OCI-LY3 (cell line): Measurements from ENCODE around the gene TMEM37.

Source experiments
- H2AFZ ChIP-seq: fragments of 200-600, 300-600 bp; shearing (Covaris generic); 2 replicates; pipeline ENCODE4 v1.6.0; 2014; ENCODE audit warnings: antibody characterized with exemption, low read depth, low read length
- H3K27ac ChIP-seq: fragments of 200-600, 300-600 bp; sonication (generic); 2 replicates; pipeline ENCODE4 v1.5.1; 2014; ENCODE audit warnings: mild to moderate bottlenecking, low read length, moderate library complexity, mixed read lengths
- H3K27me3 ChIP-seq: fragments of 200-600, 300-600 bp; sonication (generic); 2 replicates; pipeline ENCODE4 v1.6.1; 2014; ENCODE audit warnings: low read depth, low read length, mixed read lengths
- H3K36me3 ChIP-seq: fragments of 200-600, 300-600 bp; sonication (generic); replicated peaks from 2 replicates; pipeline ENCODE3; 2014; ENCODE audit warnings: low read depth, low read length, mixed read lengths
- H3K4me1 ChIP-seq: fragments of 300-600, 200-600 bp; sonication (generic); 2 replicates; pipeline ENCODE4 v1.6.1; 2014; ENCODE audit warnings: low read length, mixed read lengths
- H3K4me2 ChIP-seq: fragments of 200-600, 300-600 bp; sonication (generic); 2 replicates; pipeline ENCODE4 v1.6.1; 2014; ENCODE audit warnings: low read length, mixed read lengths
- H3K4me3 ChIP-seq: fragments of 300-600, 200-600 bp; sonication (generic); 2 replicates; pipeline ENCODE4 v1.5.1; 2014; ENCODE audit warnings: antibody characterized with exemption, mild to moderate bottlenecking, low read length, moderate library complexity
- H3K79me2 ChIP-seq: fragments of 300-600, 200-600 bp; shearing (Covaris generic); 2 replicates; pipeline ENCODE4 v1.6.1; 2014; ENCODE audit warnings: mild to moderate bottlenecking, low read length, mixed read lengths
- H3K9ac ChIP-seq: fragments of 300-600, 200-600 bp; shearing (Covaris generic); 2 replicates; pipeline ENCODE4 v1.6.0; 2014; ENCODE audit warnings: mild to moderate bottlenecking, low read length, moderate library complexity
- H3K9me3 ChIP-seq: fragments of 200-600, 300-600 bp; shearing (Covaris generic); 2 replicates; pipeline ENCODE4 v1.6.1; 2014; ENCODE audit warnings: low read length, mixed read lengths; ENCODE audit not compliant: insufficient read depth
- H4K20me1 ChIP-seq: fragments of 200-600, 300-600 bp; sonication (generic); 2 replicates; pipeline ENCODE4 v1.6.1; 2016; ENCODE audit warnings: low read length, mixed read lengths; ENCODE audit not compliant: insufficient read depth
- CTCF ChIP-seq: fragments of 200-600, 300-600 bp; sonication (generic); IDR thresholded peaks from 2 replicates; pipeline ENCODE4 v1.5.1; 2014; ENCODE audit warnings: antibody characterized with exemption, low read length, low read depth
- EZH2phosphoT487 ChIP-seq: fragments of 200-600 bp; shearing (Covaris generic); IDR thresholded peaks from 2 replicates; pipeline ENCODE4 v1.6.1; 2018; ENCODE audit warnings: antibody characterized with exemption, mixed run types, low read depth

The TMEM37 gene

GRCh38 chr2:119449521-119449920 is 17.9 kb downstream of the TMEM37 start:
- H3K9me3 ChIP-seq = no peaks in the 10 kb centered on the region
- H3K79me2 ChIP-seq = no peaks in the 10 kb centered on the region
- no peak overlapping the region for H3K27ac ChIP-seq
- H3K36me3 ChIP-seq = no peaks in the 10 kb centered on the region
- no peak overlapping the region for H3K9ac ChIP-seq
- no peaks in the 10 kb centered on the region for H4K20me1 ChIP-seq
- H2AFZ ChIP-seq = no peak overlapping the region
- peaks cover 18% of the 10 kb centered on the region for H3K27me3 ChIP-seq
- TF ChIP-seq CTCF = no peak
- no peak for TF ChIP-seq EZH2phosphoT487
- no peak overlapping the region for H3K4me2 ChIP-seq
- no peaks in the 10 kb centered on the region for H3K4me1 ChIP-seq
- no peak overlapping the region for H3K4me3 ChIP-seq

- H3K79me2 ChIP-seq = no peaks in the 10 kb centered on the region
- no peak overlapping the region for H3K27ac ChIP-seq
- no peaks in the 10 kb centered on the region for H4K20me1 ChIP-seq
- TF ChIP-seq CTCF (no peak), EZH2phosphoT487 (no peak)
- H2AFZ ChIP-seq = no peak overlapping the region
- no peak overlapping the region for H3K4me3 ChIP-seq
- H3K9ac ChIP-seq = no peak overlapping the region
- peaks cover 20% of the 10 kb centered on the region for H3K27me3 ChIP-seq
- no peak overlapping the region for H3K4me2 ChIP-seq
- H3K36me3 ChIP-seq = no peaks in the 10 kb centered on the region
- no peaks in the 10 kb centered on the region for H3K9me3 ChIP-seq
- H3K4me1 ChIP-seq = no peaks in the 10 kb centered on the region
Observed at GRCh38 chr2:119451336-119452050, 19.8 kb downstream of the TMEM37 start.

- H3K27ac ChIP-seq = no peak overlapping the region
Observed at GRCh38 chr2:119453972-119454593, 22.4 kb downstream of the TMEM37 start.

More at GRCh38 chr2:119453972-119454593, 22.4 kb downstream of the TMEM37 start:
- H2AFZ ChIP-seq = no peak overlapping the region
- H3K9ac ChIP-seq = no peak overlapping the region
- no peaks in the 10 kb centered on the region for H3K79me2 ChIP-seq
- H4K20me1 ChIP-seq = no peaks in the 10 kb centered on the region
- no peak overlapping the region for H3K4me2 ChIP-seq
- no peaks in the 10 kb centered on the region for H3K4me1 ChIP-seq
- no peaks in the 10 kb centered on the region for H3K36me3 ChIP-seq
- H3K27me3 ChIP-seq = peaks cover 4% of the 10 kb centered on the region
- no peaks in the 10 kb centered on the region for H3K9me3 ChIP-seq
- no peak overlapping the region for H3K4me3 ChIP-seq
- TF ChIP-seq CTCF = no peak
- no peak for TF ChIP-seq EZH2phosphoT487
